Stimulated activated CD4-positive, alpha-beta T cell treated with anti-CD3 and anti-CD28 coated beads, Interleukin-2, amount 100 ng/mL, for 48 hours (primary cell): ENCODE data around the gene KCNK3.
"Not testable (repeated sequence)": the region's sequence is repeated elsewhere in the genome, so short reads cannot be mapped to it uniquely, and the experiment has no call there.

Experiments used
- DNase-seq, 2 donors: peaks; one replicate each; pipeline ENCODE4 v3.0.0-alpha.2; 2020

KCNK3 gene

DNA sequence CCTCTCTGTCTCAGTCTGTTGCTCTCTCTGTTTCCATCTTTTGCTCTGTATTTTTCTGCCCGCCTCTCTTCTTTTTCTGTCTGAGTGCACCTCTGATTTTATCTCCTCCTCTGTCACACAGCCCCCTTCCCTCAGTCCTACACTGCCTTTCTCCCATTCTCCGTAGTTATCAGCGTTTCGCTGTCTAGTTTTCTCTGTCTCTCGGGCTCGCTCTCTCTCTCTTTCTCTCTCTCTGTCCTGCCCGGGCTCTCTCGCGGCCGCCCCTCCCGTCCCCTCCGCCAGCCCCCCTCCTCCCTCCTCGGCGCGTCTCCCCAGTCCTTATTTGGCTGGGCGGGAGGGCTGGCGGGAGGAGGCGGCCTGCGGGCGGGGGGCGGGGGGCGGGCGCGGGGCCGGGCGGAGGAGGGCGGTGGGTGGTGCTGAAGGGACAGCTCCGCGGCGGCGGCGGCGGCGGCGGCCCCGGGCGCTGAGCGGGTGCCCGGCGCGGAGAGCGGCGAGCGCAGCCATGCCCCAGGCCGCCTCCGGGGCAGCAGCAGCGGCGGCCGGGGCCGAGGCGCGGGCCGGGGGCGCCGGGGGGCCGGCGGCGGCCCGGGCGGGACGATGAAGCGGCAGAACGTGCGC is at the start of gene KCNK3:
TSS of gene KCNK3 (plus strand) at position 444 of the 618 bp plus-strand sequence. CDS start at position 598, 154 bp downstream.
- DNase-seq, result peak; percentile 30 to 43

DNA sequence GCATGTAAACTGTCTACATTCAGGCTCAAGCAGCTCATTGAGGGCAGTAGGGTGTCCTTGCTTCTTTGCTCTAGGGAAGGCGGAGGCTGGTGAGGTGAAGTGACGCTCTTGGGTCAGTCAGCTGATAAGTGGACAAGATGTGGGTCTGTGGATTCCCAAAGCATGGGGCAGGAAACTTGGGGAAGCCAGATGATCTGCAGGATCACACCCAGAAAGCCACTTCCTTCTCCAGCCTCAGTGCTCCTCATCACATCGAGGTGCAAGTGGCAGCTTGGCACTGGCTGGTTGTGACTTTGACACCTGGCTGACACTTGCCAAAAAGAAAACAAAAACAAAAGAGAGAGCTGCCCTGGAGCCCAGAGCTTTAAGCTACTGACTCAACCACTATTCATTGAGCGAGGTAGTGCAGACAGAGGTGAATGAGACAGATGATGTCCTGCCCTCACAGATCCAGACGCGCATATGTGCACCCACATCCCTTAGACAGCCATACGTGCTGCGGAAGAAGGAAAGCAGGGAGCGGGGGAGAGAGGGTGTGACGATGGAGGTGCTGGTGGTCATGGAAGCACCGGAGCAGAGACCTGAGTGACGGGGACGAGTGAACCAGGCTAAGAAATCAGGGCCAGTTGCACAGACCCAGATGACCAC is 48.2 kb upstream of the KCNK3 start:
- no peak for DNase-seq

- no peak for DNase-seq
Measured at GRCh38 chr2:26645762-26646161, 46.8 kb upstream of the KCNK3 start.

GRCh38 chr2:26646986-26647672 is 45.4 kb upstream of the KCNK3 start:
- no peak for DNase-seq

- DNase-seq, result no peak
Measured at GRCh38 chr2:26647981-26648380, 44.5 kb upstream of the KCNK3 start.

- DNase-seq, result no peak
Measured at GRCh38 chr2:26648516-26648915, 44.0 kb upstream of the KCNK3 start.

DNA sequence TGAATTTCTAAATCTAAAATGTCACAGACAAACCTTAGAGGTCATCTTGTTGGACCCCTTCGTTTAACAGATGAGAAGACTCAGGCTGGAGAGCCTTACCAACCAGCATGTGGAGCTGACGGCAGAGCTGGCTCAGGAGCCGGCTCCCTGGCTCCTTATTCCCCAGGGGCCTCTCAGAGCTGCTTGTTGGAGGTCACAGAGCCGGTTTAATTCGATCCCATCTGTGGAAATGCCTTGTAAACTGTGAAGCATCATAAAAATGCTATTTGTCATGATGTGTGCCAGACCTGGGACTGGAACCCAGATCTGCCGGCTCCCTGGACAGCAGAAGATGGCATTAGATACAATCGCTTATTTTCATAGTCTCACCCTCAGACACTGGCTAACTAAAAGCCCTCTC is 43.2 kb upstream of the KCNK3 start:
- DNase-seq, result no peak

- no peak for DNase-seq
Measured at GRCh38 chr2:26649992-26650712, 42.4 kb upstream of the KCNK3 start.

- DNase-seq, result no peak
Measured at GRCh38 chr2:26650713-26651469, 41.6 kb upstream of the KCNK3 start.

GRCh38 chr2:26651470-26651771 is 41.1 kb upstream of the KCNK3 start:
- no peak for DNase-seq

DNA sequence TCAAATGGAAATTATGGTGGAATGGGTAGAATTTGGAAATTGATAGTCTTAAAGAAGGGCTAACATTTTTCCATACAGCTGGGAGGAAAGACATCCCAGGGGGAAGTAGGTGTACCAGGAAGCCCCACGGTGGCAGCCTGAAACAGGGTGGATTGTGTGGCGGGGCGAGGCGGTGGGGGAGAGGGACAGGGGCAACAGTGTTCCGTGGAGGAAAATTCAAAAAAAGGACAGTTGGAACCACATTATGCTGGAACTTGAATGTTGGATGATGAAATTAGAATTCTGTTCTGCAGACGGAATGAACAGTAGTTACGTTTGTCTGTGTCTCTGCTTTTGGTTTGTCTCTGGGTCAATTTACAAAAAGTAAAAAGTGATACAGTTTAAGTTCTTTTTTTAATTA is 40.7 kb upstream of the KCNK3 start:
- no peak for DNase-seq

DNA sequence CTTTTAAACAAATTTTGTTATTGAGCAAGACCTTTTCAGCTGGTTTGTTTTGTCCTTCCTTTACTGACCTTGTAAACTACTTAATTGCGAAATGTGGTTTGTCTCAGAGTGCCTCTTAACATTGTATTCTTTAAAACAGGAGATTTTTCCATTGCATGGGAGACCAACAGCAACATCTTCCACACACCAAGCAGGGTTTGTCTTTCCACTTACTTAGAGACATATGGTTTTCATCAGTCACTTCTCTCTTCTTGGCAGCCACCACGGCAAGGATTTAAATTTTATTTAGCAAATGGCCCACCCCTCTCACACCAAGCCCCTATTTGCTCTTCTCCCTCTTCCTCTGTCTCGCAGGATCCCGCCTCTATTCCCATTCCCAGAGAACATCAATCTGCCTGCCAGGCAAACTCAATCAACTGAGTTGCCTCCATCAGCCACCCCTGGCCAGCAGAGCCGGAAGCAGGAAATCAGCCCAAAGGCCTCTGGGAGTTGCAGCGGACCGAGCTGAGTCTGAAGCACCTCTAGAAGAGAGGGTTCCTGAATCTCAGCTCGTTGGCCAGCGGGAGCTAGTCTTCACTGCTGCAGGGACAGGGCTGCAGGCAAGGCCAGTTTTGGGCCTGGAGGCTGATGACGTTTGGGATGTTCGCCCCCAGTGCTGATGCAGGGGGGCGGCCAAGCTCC is 40.0 kb upstream of the KCNK3 start:
- DNase-seq, result no peak

- DNase-seq, result no peak
Measured at GRCh38 chr2:26653207-26654060, 39.1 kb upstream of the KCNK3 start.

DNA sequence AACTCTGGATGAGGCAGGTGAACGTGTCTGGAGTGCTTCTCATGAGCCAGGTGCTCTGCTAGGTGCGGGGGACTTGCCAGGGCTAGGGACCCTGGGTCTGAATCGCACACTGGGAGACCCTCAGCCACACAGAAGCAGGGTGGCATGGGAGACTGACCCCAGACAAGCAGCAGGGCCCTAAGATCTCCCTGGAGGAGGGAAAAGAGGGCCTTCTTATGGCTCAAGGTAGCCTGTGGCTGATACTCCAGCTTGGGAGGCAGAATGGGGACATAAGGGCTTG is 38.5 kb upstream of the KCNK3 start:
- DNase-seq, result no peak

- DNase-seq, result not testable (repeated sequence)
Measured at GRCh38 chr2:26655120-26655519, 37.4 kb upstream of the KCNK3 start.

GRCh38 chr2:26655611-26656195 is 36.8 kb upstream of the KCNK3 start:
- no peak for DNase-seq

DNA sequence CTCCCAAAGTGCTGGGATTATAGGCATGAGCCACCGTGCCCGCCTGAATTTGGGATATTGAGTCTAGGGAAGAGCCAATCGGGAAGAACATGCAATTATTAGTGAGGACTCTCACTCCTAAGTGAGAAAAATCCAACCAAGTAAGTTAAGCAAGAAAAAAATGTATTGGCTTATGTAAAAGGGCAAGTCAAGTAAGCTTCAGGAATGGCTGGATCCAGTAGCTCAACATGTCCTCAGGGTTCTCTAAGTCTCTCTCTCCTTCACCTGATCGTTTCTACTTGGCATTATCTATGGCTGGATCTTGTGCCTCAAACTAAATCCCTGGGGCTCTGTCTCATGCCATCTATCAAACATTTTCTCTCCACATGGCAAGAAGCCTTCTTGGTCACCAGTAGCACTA is 35.3 kb upstream of the KCNK3 start:
- no peak for DNase-seq

DNA sequence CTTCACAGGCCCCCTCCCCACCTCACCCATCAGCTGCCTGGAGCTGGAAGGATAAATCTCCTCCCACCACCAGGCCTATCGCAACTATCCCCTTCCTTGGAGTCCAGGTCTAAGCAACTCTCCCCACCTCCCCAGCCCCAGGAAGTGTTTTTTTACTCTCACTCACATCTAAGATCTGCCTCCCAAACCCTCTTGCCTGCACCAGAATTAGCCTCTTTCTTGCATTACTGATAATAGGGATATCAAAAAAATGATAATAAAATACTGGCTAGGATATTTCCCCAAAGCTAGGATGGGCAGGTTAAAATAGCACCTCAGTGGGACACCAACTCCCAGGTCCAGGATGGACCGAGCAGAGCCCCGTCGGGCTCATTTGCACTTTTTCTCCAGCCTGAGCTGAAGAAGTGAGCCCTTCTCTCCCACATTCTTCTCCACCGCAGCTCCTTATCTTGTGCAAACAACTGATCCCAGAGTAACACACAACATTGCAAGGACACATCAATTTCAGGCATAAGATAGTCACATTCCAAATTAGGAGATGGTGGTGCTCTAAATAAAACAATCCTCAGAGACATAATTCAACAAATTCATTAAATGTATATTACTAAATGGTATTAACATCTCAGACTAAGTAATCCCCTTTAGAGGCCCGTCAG is 33.7 kb upstream of the KCNK3 start:
- no peak for DNase-seq

GRCh38 chr2:26660363-26660962 is 32.1 kb upstream of the KCNK3 start:
- no peak for DNase-seq

DNA sequence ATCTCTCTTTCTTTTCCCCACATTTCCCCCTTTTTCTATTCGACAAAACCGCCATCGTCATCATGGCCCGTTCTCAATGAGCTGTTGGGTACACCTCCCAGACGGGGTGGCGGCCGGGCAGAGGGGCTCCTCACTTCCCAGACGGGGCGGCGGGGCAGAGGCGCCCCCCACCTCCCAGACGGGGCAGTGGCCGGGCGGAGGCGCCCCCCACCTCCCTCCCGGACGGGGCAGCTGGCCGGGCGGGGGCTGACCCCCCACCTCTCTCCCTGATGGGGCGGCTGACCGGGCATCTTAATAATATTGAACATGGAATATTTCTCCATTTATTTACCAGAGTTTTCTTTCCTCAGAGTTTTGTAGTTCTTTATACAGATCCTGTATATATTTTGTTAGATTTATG is 27.2 kb upstream of the KCNK3 start:
- not testable (repeated sequence) for DNase-seq
